H1 (cell line): ENCODE results near the gene MLLT11. TPM values are rescaled to one million over a fixed set of nuclear protein-coding genes. Genes with fewer than 3 reads are reported as not detected.

Experiments used
- CTCF ChIA-PET: fragments of 300-600 bp; sonication (Branson Sonifier 250); formaldehyde crosslinking; loops from one replicate; lab custom pipeline; 2021; ENCODE audit not compliant: partially characterized antibody; lab: Charles Lee
- POLR2A ChIA-PET: fragments of 300-600 bp; sonication (Branson Sonifier 250); formaldehyde crosslinking; loops from one replicate; lab custom pipeline; 2021; ENCODE audit warnings: inconsistent platforms; ENCODE audit not compliant: partially characterized antibody; lab: Charles Lee
- DNase-seq, 2 experiments: peaks; one replicate each; pipeline versions ENCODE4 v3.0.0 to v3.0.0-alpha.2; 2010 to 2022; ENCODE audit warnings: low spot score in 2 of 2, low read depth in 1 of 2, mixed read lengths in 1 of 2
- FAIRE-seq: peaks from 2 replicates; lab custom pipeline; 2011; peaks lifted over from hg19 to GRCh38; lab: Jason Lieb, UNC
- H2AFZ ChIP-seq: 2 replicates; pipeline ENCODE4 v1.8.1; 2012; ENCODE audit warnings: low read length, inconsistent platforms
- H2AK5ac ChIP-seq: 2 replicates; pipeline ENCODE4 v1.6.1; 2013; ENCODE audit warnings: low read depth, low read length
- H2BK120ac ChIP-seq: replicated peaks from 2 replicates; pipeline ENCODE3; 2013; ENCODE audit warnings: low read depth, low read length, inconsistent platforms
- H2BK12ac ChIP-seq: 2 replicates; pipeline ENCODE4 v1.6.1; 2013; ENCODE audit warnings: low read depth, low read length
- H2BK15ac ChIP-seq: 2 replicates; pipeline ENCODE4 v1.6.1; 2013; ENCODE audit warnings: low read length
- H2BK20ac ChIP-seq: 2 replicates; pipeline ENCODE4 v1.6.1; 2013; ENCODE audit warnings: low read length
- H2BK5ac ChIP-seq: 2 replicates; pipeline ENCODE4 v1.6.1; 2013; ENCODE audit warnings: low read depth, low read length
- H3K14ac ChIP-seq: 2 replicates; pipeline ENCODE4 v1.6.1; 2013; ENCODE audit warnings: inconsistent platforms; ENCODE audit not compliant: insufficient read length
- H3K18ac ChIP-seq: 2 replicates; pipeline ENCODE4 v1.6.1; 2013; ENCODE audit warnings: low read length; ENCODE audit errors: extremely low read depth
- H3K23ac ChIP-seq: 2 replicates; pipeline ENCODE4 v1.6.1; 2013; ENCODE audit warnings: inconsistent platforms; ENCODE audit not compliant: insufficient read length
- H3K23me2 ChIP-seq: 2 replicates; pipeline ENCODE4 v1.6.1; 2013; ENCODE audit warnings: low read depth, low read length
- H3K27ac ChIP-seq: 2 replicates; pipeline ENCODE4 v1.6.1; 2011; ENCODE audit warnings: low read depth, low read length, inconsistent platforms
- H3K27me3 ChIP-seq, 4 experiments: replicated peaks in 1 of 4; 1 replicate in 1 of 4; 2 replicates in 3 of 4; pipeline versions ENCODE4 v1.6.1 to v1.8.1; 2011 to 2013; ENCODE audit warnings: low read length in 3 of 4, mild to moderate bottlenecking in 3 of 4, inconsistent platforms in 2 of 4, mixed read lengths in 2 of 4, moderate library complexity in 1 of 4; ENCODE audit not compliant: control insufficient read depth in 3 of 4, insufficient read depth in 3 of 4; ENCODE audit errors: extremely low read depth in 1 of 4
- H3K36me3 ChIP-seq, 4 experiments: 2 replicates each; pipeline versions ENCODE4 v1.6.1 to v1.8.1; 2011 to 2013; ENCODE audit warnings: mild to moderate bottlenecking in 4 of 4, low read length in 3 of 4, moderate library complexity in 2 of 4, control low read depth in 1 of 4, inconsistent platforms in 1 of 4; ENCODE audit not compliant: insufficient read depth in 4 of 4, control insufficient read depth in 2 of 4
- H3K4ac ChIP-seq: replicated peaks from 2 replicates; pipeline ENCODE3; 2013; ENCODE audit warnings: low read length, low read depth, mixed read lengths, inconsistent platforms; ENCODE audit not compliant: insufficient read length
- H3K4me1 ChIP-seq, 4 experiments: replicated peaks in 1 of 4; 1 replicate in 1 of 4; 2 replicates in 3 of 4; pipeline versions ENCODE4 v1.6.1 to v1.8.1; 2011 to 2013; ENCODE audit warnings: low read length in 3 of 4, inconsistent platforms in 2 of 4, mixed read lengths in 1 of 4; ENCODE audit not compliant: insufficient read depth in 4 of 4, control insufficient read depth in 3 of 4
- H3K4me2 ChIP-seq, 2 experiments: 2 replicates each; pipeline versions ENCODE4 v1.6.1 to v1.8.1; 2011 to 2013; ENCODE audit warnings: low read depth in 2 of 2, low read length in 2 of 2, control low read depth in 1 of 2, inconsistent platforms in 1 of 2, mild to moderate bottlenecking in 1 of 2; ENCODE audit not compliant: insufficient read depth in 1 of 2
- H3K4me3 ChIP-seq, 4 experiments: fragments of 200-600, 300-600 bp in 1 of 4; sonication (generic), shearing (Covaris generic), sonication (Bioruptor Twin) in 1 of 4; 2 replicates each; pipeline versions ENCODE4 v1.5.1 to v1.8.1; 2011 to 2016; ENCODE audit warnings: low read length in 4 of 4, low read depth in 3 of 4, control low read depth in 2 of 4, inconsistent platforms in 2 of 4, mild to moderate bottlenecking in 2 of 4, mixed read lengths in 1 of 4, moderate library complexity in 1 of 4; ENCODE audit not compliant: insufficient read depth in 2 of 4; ENCODE audit errors: extremely low read depth in 1 of 4
- H3K56ac ChIP-seq: replicated peaks from 2 replicates; pipeline ENCODE3; 2013; ENCODE audit warnings: low read depth, mild to moderate bottlenecking, mixed read lengths, low read length, inconsistent platforms; ENCODE audit not compliant: insufficient read length
- H3K79me1 ChIP-seq: 2 replicates; pipeline ENCODE4 v1.6.1; 2013; ENCODE audit warnings: low read depth, low read length, control low read depth
- H3K79me2 ChIP-seq, 2 experiments: 2 replicates each; pipeline versions ENCODE4 v1.6.1 to v1.8.1; 2012 to 2013; ENCODE audit warnings: low read length in 2 of 2, mild to moderate bottlenecking in 2 of 2, inconsistent platforms in 1 of 2; ENCODE audit not compliant: insufficient read depth in 2 of 2, control insufficient read depth in 1 of 2
- H3K9ac ChIP-seq, 4 experiments: replicated peaks in 1 of 4; 1 replicate in 1 of 4; 2 replicates in 3 of 4; pipeline versions ENCODE4 v1.6.1 to v1.8.1; 2011 to 2013; ENCODE audit warnings: low read depth in 3 of 4, low read length in 3 of 4, control low read depth in 2 of 4, mild to moderate bottlenecking in 2 of 4, moderate library complexity in 2 of 4, inconsistent platforms in 1 of 4; ENCODE audit errors: extremely low read depth in 1 of 4
- H3K9me3 ChIP-seq, 2 experiments: 2 replicates each; pipeline versions ENCODE4 v1.6.1 to v1.8.1; 2012 to 2013; ENCODE audit warnings: mild to moderate bottlenecking in 2 of 2, moderate library complexity in 2 of 2, control low read depth in 1 of 2, inconsistent platforms in 1 of 2, low read depth in 1 of 2, low read length in 1 of 2, mixed read lengths in 1 of 2; ENCODE audit not compliant: insufficient read depth in 2 of 2
- H4K20me1 ChIP-seq, 2 experiments: replicated peaks in 1 of 2; 2 replicates each; pipeline versions ENCODE3 to v1.8.1; 2011 to 2013; ENCODE audit warnings: inconsistent platforms in 2 of 2, low read length in 2 of 2, mild to moderate bottlenecking in 1 of 2; ENCODE audit not compliant: insufficient read depth in 2 of 2, control insufficient read depth in 1 of 2
- H4K5ac ChIP-seq: 2 replicates; pipeline ENCODE4 v1.6.1; 2013; ENCODE audit warnings: low read length, low read depth, mixed read lengths, inconsistent platforms; ENCODE audit not compliant: insufficient read length
- H4K8ac ChIP-seq: 2 replicates; pipeline ENCODE4 v1.8.0; 2013; ENCODE audit warnings: mild to moderate bottlenecking, moderate library complexity, low read length, inconsistent platforms; ENCODE audit not compliant: insufficient read depth; ENCODE audit errors: extremely low read depth
- H4K91ac ChIP-seq: replicated peaks from 2 replicates; pipeline ENCODE3; 2013; ENCODE audit warnings: low read length, mixed read lengths, inconsistent platforms; ENCODE audit not compliant: insufficient read length
- RBBP5 ChIP-seq: IDR thresholded peaks from 2 replicates; pipeline ENCODE4 v1.7.1; 2012; ENCODE audit warnings: low read depth, mild to moderate bottlenecking, inconsistent platforms, low read length, moderate library complexity, borderline replicate concordance
- WGBS, 2 experiments: shearing (Covaris generic) in 1 of 2; methylation state at CpG; one replicate each; pipeline versions ENCODE4 v1.1.6 to v1.1.7; 2013 to 2015; ENCODE audit warnings: low lambda C conversion rate in 2 of 2, mixed read lengths in 2 of 2, inconsistent platforms in 1 of 2, low coverage in 1 of 2, missing lambda C conversion rate in 1 of 2; ENCODE audit not compliant: insufficient replicate concordance in 2 of 2, insufficient coverage in 1 of 2, insufficient read length in 1 of 2; ENCODE audit errors: extremely low coverage in 1 of 2, missing lambda C conversion rate in 1 of 2; 5-methylcytosine and 5-hydroxymethylcytosine counted together
- polyA plus RNA-seq, 7 experiments: library from polyadenylated mRNA; depleted of rRNA in 3 of 7; stranded (reverse) in 5 of 7; unstranded in 2 of 7; fragments of >200 nt in 5 of 7; fragments of 200-250 nt in 2 of 7; gene quantifications; 1 replicate in 5 of 7; 2 replicates in 1 of 7; 4 replicates in 1 of 7; pipeline versions ENCODE4 v1.2.1 to v1.2.3, GENCODE V29; 2011 to 2013; ENCODE audit warnings: missing spikeins in 2 of 7, mixed read lengths in 2 of 7
- total RNA-seq: library from RNA; stranded (reverse); fragmentation: NEBNext Ultra II Directional; extraction: Animal tissue kit (Norgen Biotek cat#: 25700); gene quantifications from 2 replicates; pipeline ENCODE4 v1.2.1, GENCODE V29; 2021

The MLLT11 gene
- total and polyA plus RNA-seq, 2 of the 8 experiments (the other 6 are each of a cell fraction or from before 2014, with no cell fraction given), result 13.7 to 18.1 TPM

GRCh38 chr1:151106894-151107293 lies 46.7 kb downstream of the MLLT11 start:
- Histone ChIP-seq H2BK15ac (no peak overlapping the region), H2BK120ac (no peak overlapping the region), H4K20me1 (no peaks in the 10 kb centered on the region), H2BK20ac (no peak overlapping the region), H2BK12ac (no peak overlapping the region), H2AFZ (no peak overlapping the region), H3K9ac (no peak overlapping the region), H3K9me3 (no peaks in the 10 kb centered on the region), H3K27ac (no peak overlapping the region), H3K4me2 (no peak overlapping the region), H3K23ac (no peak overlapping the region), H3K36me3 (no peaks in the 10 kb centered on the region), H3K4me1 (no peaks in the 10 kb centered on the region), H4K5ac (no peak overlapping the region), H3K4ac (no peak overlapping the region), H4K8ac (no peak overlapping the region), H3K56ac (no peak overlapping the region), H3K79me1 (no peaks in the 10 kb centered on the region), H3K23me2 (no peaks in the 10 kb centered on the region), H2BK5ac (no peak overlapping the region), H3K27me3 (no peaks in the 10 kb centered on the region), H3K14ac (no peak overlapping the region), H2AK5ac (no peak overlapping the region), H3K4me3 (no peak overlapping the region), H3K79me2 (no peaks in the 10 kb centered on the region), H4K91ac (no peak overlapping the region), H3K18ac (no peak overlapping the region)
- 83% methylated on average over 2 of the region's 2 CpGs; no CpG with 5 or more reads in 1 of the 2 experiments for WGBS, 2 experiments
- CTCF ChIA-PET, result interaction anchor here (1.3 kb wide), 1 partner anchor 10 kb away, joined by 4 read pairs; no protein-coding TSS in a partner anchor
- no peak for FAIRE-seq
- no peak for TF ChIP-seq RBBP5
- POLR2A ChIA-PET, result interaction anchor here (1.4 to 1.5 kb wide), 2 partner anchors 14 to 59 kb away, joined by 3 read pairs; partner anchors contain the start of gene C1orf56
- DNase-seq, result no peak
